ENCODE measurements around the gene IRF2BPL.

Gene IRF2BPL

GRCh38 chr14:76981670-76982069 lies 46.8 kb downstream of the IRF2BPL start:
- no peak overlapping the region for H3K4me3 ChIP-seq (ENCODE audit: low read length)
- no peak for DNase-seq (ENCODE audit: low read depth)
- TF ChIP-seq, protein P1, sequence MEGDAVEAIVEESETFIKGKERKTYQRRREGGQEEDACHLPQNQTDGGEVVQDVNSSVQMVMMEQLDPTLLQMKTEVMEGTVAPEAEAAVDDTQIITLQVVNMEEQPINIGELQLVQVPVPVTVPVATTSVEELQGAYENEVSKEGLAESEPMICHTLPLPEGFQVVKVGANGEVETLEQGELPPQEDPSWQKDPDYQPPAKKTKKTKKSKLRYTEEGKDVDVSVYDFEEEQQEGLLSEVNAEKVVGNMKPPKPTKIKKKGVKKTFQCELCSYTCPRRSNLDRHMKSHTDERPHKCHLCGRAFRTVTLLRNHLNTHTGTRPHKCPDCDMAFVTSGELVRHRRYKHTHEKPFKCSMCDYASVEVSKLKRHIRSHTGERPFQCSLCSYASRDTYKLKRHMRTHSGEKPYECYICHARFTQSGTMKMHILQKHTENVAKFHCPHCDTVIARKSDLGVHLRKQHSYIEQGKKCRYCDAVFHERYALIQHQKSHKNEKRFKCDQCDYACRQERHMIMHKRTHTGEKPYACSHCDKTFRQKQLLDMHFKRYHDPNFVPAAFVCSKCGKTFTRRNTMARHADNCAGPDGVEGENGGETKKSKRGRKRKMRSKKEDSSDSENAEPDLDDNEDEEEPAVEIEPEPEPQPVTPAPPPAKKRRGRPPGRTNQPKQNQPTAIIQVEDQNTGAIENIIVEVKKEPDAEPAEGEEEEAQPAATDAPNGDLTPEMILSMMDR (conservative IDR thresholded peaks at IDR 0.05; ENCODE audit: low read depth, low read length), result no peak

GRCh38 chr14:76977793-76978720 lies 50.5 kb downstream of the IRF2BPL start:
- DNase-seq (ENCODE audit: low read depth), result peak; percentile 98
- TF ChIP-seq, protein P1 (conservative IDR thresholded peaks at IDR 0.05; ENCODE audit: low read depth, low read length), result no peak
- H3K4me3 ChIP-seq (ENCODE audit: low read length), result no peak overlapping the region

DNA sequence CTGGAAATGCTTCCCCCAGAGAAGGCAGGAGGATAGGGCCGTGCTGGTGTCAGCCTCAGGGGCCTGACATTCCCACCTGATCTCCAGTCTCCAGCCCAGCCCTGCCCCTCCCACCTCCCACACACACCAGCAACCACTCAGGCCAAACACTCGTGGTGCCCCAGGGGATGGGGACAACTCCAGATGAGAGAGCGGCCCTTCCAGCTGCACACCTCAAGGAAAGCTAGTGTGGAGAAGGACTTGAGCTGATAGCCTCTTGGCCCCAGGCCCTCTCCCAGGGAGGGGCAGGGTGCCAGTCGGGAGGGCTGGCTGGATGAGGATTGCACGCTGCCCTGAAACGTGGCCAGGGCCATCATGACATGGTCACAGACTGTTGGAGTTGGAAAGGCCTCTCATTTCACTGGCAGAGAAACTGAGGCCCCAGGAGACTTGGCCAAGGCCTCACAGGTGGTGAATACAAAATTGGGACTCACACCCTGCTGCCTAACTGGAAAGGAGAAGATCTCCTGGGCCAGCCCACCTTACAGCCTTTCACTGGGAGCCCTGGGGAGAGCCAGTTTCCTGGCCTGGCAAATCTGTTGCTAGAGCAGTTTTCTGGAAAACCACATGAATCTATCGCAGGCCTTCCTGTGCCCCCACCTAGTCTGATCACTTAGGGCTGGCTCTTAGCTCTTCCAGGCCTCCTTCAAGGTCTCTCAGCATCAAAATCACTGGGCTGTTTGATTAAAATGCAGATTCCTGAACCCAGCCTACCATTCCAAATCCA lies 52.1 kb downstream of the IRF2BPL start:
- H3K4me3 ChIP-seq (ENCODE audit: low read length), result no peak overlapping the region
- TF ChIP-seq, protein P1 (conservative IDR thresholded peaks at IDR 0.05; ENCODE audit: low read depth, low read length), result no peak
- no peak for DNase-seq (ENCODE audit: low read depth)

- DNase-seq (ENCODE audit: low read depth), result no peak
- TF ChIP-seq, protein P1 (conservative IDR thresholded peaks at IDR 0.05; ENCODE audit: low read depth, low read length), result no peak
- no peak overlapping the region for H3K4me3 ChIP-seq (ENCODE audit: low read length)
These were observed 52.7 kb downstream of the IRF2BPL start for GRCh38 chr14:76975812-76976211.

DNA sequence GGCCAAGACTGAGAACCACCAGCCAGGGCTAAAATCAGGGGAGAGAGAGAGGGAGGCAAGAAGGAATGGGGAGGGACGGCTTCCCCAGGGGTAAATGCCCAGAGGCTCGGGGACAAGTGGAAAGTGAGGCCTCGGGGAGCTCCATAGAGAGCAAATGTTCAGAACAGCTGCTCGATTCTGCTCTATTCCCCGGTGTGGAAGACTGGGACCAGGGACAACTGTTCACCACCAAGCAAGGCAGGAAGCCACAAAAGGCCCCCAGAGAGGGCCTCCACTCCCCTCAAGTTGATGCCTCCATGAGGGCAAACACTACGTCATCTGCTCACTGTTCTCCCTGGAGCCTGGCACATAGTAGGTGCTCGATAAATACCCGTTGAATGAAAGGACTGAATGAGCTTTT lies 53.5 kb downstream of the IRF2BPL start:
- no peak overlapping the region for H3K4me3 ChIP-seq (ENCODE audit: low read length)
- TF ChIP-seq, protein P1 (conservative IDR thresholded peaks at IDR 0.05; ENCODE audit: low read depth, low read length), result no peak
- DNase-seq (ENCODE audit: low read depth), result no peak

All from retinal pigment epithelial cell (primary cell).